ENCODE measurements around the gene FRMD8. TPM values are rescaled to one million over a fixed set of nuclear protein-coding genes. Genes with fewer than 3 reads are reported as not detected.
A peak's percentile ranks its signal among the peaks of the same experiment; 100 is the strongest.

FRMD8 gene
- total and polyA plus RNA-seq, 2 donors from 2014 or later = 9.4 to 41.3 TPM

GRCh38 chr11:65431451-65432099 lies 45.1 kb downstream of the FRMD8 start:
- Histone ChIP-seq H3K9me3 (ENCODE audit: control insufficient read depth in 2 of 3, insufficient read depth in 1 of 3, low read length in 3 of 3) (no peaks in the 10 kb centered on the region), H3K27ac (ENCODE audit: low read depth in 2 of 2, low read length in 2 of 2) (peak overlapping the region; percentile 19 to 59), H3K27me3 (ENCODE audit: control insufficient read depth, insufficient read depth, low read length) (no peaks in the 10 kb centered on the region), H3K9ac (ENCODE audit: low read length in 3 of 3) (peak overlapping the region in 2 of 3 donors; percentile 14 to 52), H3K4me3 (ENCODE audit: low read length in 3 of 3) (peak overlapping the region in 2 of 3 donors; percentile 10 to 39), H3K36me3 (ENCODE audit: control insufficient read depth in 2 of 3, insufficient read depth in 3 of 3, low read length in 3 of 3) (peaks cover 3 to 35% (median 20%) of the 10 kb centered on the region in 3 donors), H3K4me1 (ENCODE audit: control insufficient read depth in 2 of 3, insufficient read depth in 2 of 3, low read depth in 1 of 3, low read length in 3 of 3) (peaks cover 0 to 38% (median 36%) of the 10 kb centered on the region in 3 donors)
- intact Hi-C loops (cut with DNase I) = no loop called here
- DNase-seq = no peak
- no peak for TF ChIP-seq CTCF (IDR thresholded peaks at IDR 0.05; ENCODE audit: borderline replicate concordance, extremely low read depth, insufficient read depth)
- FAIRE-seq = no peak

GRCh38 chr11:65432100-65432650 lies 45.7 kb downstream of the FRMD8 start:
- intact Hi-C loops (cut with DNase I) = no loop called here
- Histone ChIP-seq H3K27ac (ENCODE audit: low read depth in 2 of 2, low read length in 2 of 2) (peak overlapping the region in 1 of 2 donors; percentile 59), H3K27me3 (ENCODE audit: control insufficient read depth, insufficient read depth, low read length) (no peaks in the 10 kb centered on the region), H3K9me3 (ENCODE audit: control insufficient read depth in 2 of 3, insufficient read depth in 1 of 3, low read length in 3 of 3) (no peaks in the 10 kb centered on the region), H3K36me3 (ENCODE audit: control insufficient read depth in 2 of 3, insufficient read depth in 3 of 3, low read length in 3 of 3) (peaks cover 3 to 32% (median 16%) of the 10 kb centered on the region in 3 donors), H3K9ac (ENCODE audit: low read length in 3 of 3) (peak overlapping the region in 1 of 3 donors; percentile 52), H3K4me3 (ENCODE audit: low read length in 3 of 3) (peak overlapping the region in 2 of 3 donors; percentile 7 to 9), H3K4me1 (ENCODE audit: control insufficient read depth in 2 of 3, insufficient read depth in 2 of 3, low read depth in 1 of 3, low read length in 3 of 3) (peaks cover 0 to 36% (median 32%) of the 10 kb centered on the region in 3 donors)
- no peak for TF ChIP-seq CTCF (IDR thresholded peaks at IDR 0.05; ENCODE audit: borderline replicate concordance, extremely low read depth, insufficient read depth)
- DNase-seq (no peak), FAIRE-seq (no peak)

- peaks cover 3 to 37% (median 18%) of the 10 kb centered on the region in 3 donors for H3K36me3 ChIP-seq (ENCODE audit: control insufficient read depth in 2 of 3, insufficient read depth in 3 of 3, low read length in 3 of 3)
- H3K27me3 ChIP-seq (ENCODE audit: control insufficient read depth, insufficient read depth, low read length) = no peaks in the 10 kb centered on the region
- peaks cover 0 to 36% (median 30%) of the 10 kb centered on the region in 3 donors for H3K4me1 ChIP-seq (ENCODE audit: control insufficient read depth in 2 of 3, insufficient read depth in 2 of 3, low read depth in 1 of 3, low read length in 3 of 3)
- intact Hi-C loops (cut with DNase I) = no loop called here
- peak in 1 of 5 donors; percentile 64 for DNase-seq
- no peak overlapping the region for H3K4me3 ChIP-seq (ENCODE audit: low read length in 3 of 3)
- FAIRE-seq = no peak
- H3K27ac ChIP-seq (ENCODE audit: low read depth in 2 of 2, low read length in 2 of 2) = peak overlapping the region in 1 of 2 donors; percentile 45
- no peak for TF ChIP-seq CTCF (IDR thresholded peaks at IDR 0.05; ENCODE audit: borderline replicate concordance, extremely low read depth, insufficient read depth)
- no peaks in the 10 kb centered on the region for H3K9me3 ChIP-seq (ENCODE audit: control insufficient read depth in 2 of 3, insufficient read depth in 1 of 3, low read length in 3 of 3)
- H3K9ac ChIP-seq (ENCODE audit: low read length in 3 of 3) = peak overlapping the region in 1 of 3 donors; percentile 17
These were observed 46.5 kb downstream of the FRMD8 start for GRCh38 chr11:65432686-65433582.

Data from kidney (tissue), 14 donors.